SH-SY5Y (cell line): ENCODE data around the gene HACD2.

Source experiments
- GATA2 ChIP-seq: IDR thresholded peaks from 2 replicates; pipeline ENCODE4 v1.6.1; 2011; ENCODE audit warnings: mild to moderate bottlenecking, low read depth, low read length
- GATA3 ChIP-seq: IDR thresholded peaks from 2 replicates; pipeline ENCODE4 v1.6.1; 2011; ENCODE audit warnings: low read depth, mild to moderate bottlenecking, low read length, moderate library complexity

- TF ChIP-seq GATA2 (no peak), GATA3 (no peak)
Observed at GRCh38 chr3:123498761-123499160, 86.1 kb downstream of the HACD2 start.
